ENCODE measurements around the gene KRTAP12-4.
"Not testable (repeated sequence)": the region's sequence is repeated elsewhere in the genome, so short reads cannot be mapped to it uniquely, and the experiment has no call there.

KRTAP12-4 gene

GRCh38 chr21:44612669-44613229 lies 41.7 kb downstream of the KRTAP12-4 start:
- DNase-seq (ENCODE audit: low read depth in 1 of 2, low spot score in 1 of 2) = no peak
- Histone ChIP-seq H3K27me3 (ENCODE audit: insufficient read depth, poor library complexity, severe bottlenecking) (no peaks in the 10 kb centered on the region), H3K4me3 (replicated peaks; ENCODE audit: insufficient read depth, low read length) (no peak overlapping the region), H3K27ac (replicated peaks) (no peak overlapping the region)
- TF ChIP-seq REST (IDR thresholded peaks at IDR 0.05; ENCODE audit: insufficient replicate concordance, low read depth) (no peak), GABPA (IDR thresholded peaks at IDR 0.05; ENCODE audit: low read depth) (no peak), CTCF (IDR thresholded peaks at IDR 0.05; ENCODE audit: insufficient read depth, low read length) (no peak), POLR2AphosphoS5 (IDR thresholded peaks at IDR 0.05; ENCODE audit: low read depth) (no peak), SPI1 (IDR thresholded peaks at IDR 0.05; ENCODE audit: borderline replicate concordance, low read depth) (no peak)

- TF ChIP-seq POLR2AphosphoS5 (IDR thresholded peaks at IDR 0.05; ENCODE audit: low read depth) = no peak
- no peak for TF ChIP-seq SPI1 (IDR thresholded peaks at IDR 0.05; ENCODE audit: borderline replicate concordance, low read depth)
- no peak for TF ChIP-seq CTCF (IDR thresholded peaks at IDR 0.05; ENCODE audit: insufficient read depth, low read length)
- TF ChIP-seq REST (IDR thresholded peaks at IDR 0.05; ENCODE audit: insufficient replicate concordance, low read depth) = no peak
- TF ChIP-seq GABPA (IDR thresholded peaks at IDR 0.05; ENCODE audit: low read depth) = no peak
- H3K27ac ChIP-seq (replicated peaks) = no peak within 1 kb of the TSS
- no peak within 1 kb of the TSS for H3K4me3 ChIP-seq (replicated peaks; ENCODE audit: insufficient read depth, low read length)
- no peak for DNase-seq (ENCODE audit: low read depth in 1 of 2, low spot score in 1 of 2)
- H3K27me3 ChIP-seq (ENCODE audit: insufficient read depth, poor library complexity, severe bottlenecking) = no peaks in the 10 kb centered on the region
These were observed 42.4 kb downstream of the KRTAP12-4 start, which contains the start of gene KRTAP10-8 for GRCh38 chr21:44612029-44612486. Gene KRTAP10-8 (plus strand): TSS chr21:44612079. CDS start chr21:44612101, 22 bp downstream.

GRCh38 chr21:44611551-44611950 lies 42.9 kb downstream of the KRTAP12-4 start:
- TF ChIP-seq GABPA (IDR thresholded peaks at IDR 0.05; ENCODE audit: low read depth) (no peak), POLR2AphosphoS5 (IDR thresholded peaks at IDR 0.05; ENCODE audit: low read depth) (no peak)
- no peak overlapping the region for H3K4me3 ChIP-seq (replicated peaks; ENCODE audit: insufficient read depth, low read length)
- no peaks in the 10 kb centered on the region for H3K27me3 ChIP-seq (ENCODE audit: insufficient read depth, poor library complexity, severe bottlenecking)
- no peak for DNase-seq (ENCODE audit: low read depth in 1 of 2, low spot score in 1 of 2)
- H3K27ac ChIP-seq (replicated peaks) = no peak overlapping the region

GRCh38 chr21:44610157-44610843 lies 44.2 kb downstream of the KRTAP12-4 start:
- not testable (repeated sequence) for DNase-seq (ENCODE audit: low read depth in 1 of 2, low spot score in 1 of 2); H3K27ac ChIP-seq (replicated peaks); H3K27me3 ChIP-seq (ENCODE audit: insufficient read depth, poor library complexity, severe bottlenecking); H3K4me3 ChIP-seq (replicated peaks; ENCODE audit: insufficient read depth, low read length)

Data from HL-60 (cell line).